ENCODE data around the gene ACVR2B.

- TF ChIP-seq CTCF (IDR thresholded peaks at IDR 0.05; ENCODE audit: low read depth, low read length): no peak
- TF ChIP-seq EZH2phosphoT487 (IDR thresholded peaks at IDR 0.05; ENCODE audit: low read depth): no peak
These were observed 57.9 kb downstream of the ACVR2B start for GRCh38 chr3:38511546-38511945.
